GM19099 (cell line): ENCODE data around the gene B3GNT7.

Experiments used
- POLR2A ChIP-seq: IDR thresholded peaks from 3 replicates; pipeline ENCODE4 v1.6.1; 2011; ENCODE audit warnings: low read depth; ENCODE audit not compliant: insufficient read length; ENCODE audit errors: extremely low read depth

The B3GNT7 gene

DNA sequence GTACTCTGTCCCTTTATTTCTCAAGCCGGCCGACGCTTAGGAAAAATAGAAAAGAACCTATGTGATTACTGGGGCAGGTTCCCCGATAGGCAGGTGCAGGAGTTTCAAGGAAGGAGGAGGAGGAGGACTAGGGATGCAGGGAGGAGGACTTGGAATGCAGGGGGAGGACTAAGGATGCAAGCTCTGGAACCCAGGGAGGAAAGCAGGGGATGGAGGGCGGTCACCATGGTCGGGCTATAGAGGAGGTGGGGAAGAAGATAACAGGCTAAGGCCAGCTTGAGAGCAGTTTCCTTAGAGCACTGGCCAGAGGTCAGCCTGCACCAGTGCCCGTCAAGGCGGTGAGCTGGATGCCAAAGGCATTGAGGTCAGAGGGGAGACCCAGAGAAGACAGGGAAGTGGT is 18.7 kb upstream of the B3GNT7 start:
- TF ChIP-seq POLR2A: no peak

DNA sequence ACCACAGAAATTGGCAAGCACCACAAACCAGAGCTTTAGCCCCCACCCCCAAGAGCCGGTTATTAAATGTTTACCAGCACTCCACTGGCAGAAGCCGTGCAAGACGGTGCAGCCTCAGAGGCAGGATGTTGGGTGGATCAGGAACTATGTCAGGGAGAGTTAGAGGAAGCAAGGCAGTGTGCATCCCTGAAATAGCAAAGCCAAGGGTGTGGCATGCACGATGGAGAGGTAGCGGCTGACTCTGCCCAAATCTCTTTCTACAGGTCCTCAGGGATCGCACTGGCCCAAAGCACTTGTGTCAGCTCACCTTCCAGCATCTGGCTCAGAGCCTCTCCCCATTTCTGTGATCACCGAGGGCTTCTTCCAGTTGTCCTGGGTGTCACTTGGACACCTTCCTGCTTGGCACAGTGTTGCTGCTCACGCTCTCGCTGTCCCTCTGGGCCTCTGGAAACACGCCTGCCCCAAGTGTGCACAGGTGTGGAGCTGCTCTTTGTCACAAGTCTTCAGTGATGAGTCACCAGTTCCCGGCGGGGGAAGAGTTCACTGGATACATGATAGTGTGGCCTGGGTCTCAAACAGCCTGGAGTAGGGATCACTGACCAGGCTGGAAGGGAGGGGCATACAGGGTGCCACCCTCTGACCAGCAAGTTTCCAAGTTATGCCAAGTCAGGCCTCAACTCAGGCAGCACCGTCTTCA is 17.3 kb upstream of the B3GNT7 start:
- TF ChIP-seq POLR2A: no peak

DNA sequence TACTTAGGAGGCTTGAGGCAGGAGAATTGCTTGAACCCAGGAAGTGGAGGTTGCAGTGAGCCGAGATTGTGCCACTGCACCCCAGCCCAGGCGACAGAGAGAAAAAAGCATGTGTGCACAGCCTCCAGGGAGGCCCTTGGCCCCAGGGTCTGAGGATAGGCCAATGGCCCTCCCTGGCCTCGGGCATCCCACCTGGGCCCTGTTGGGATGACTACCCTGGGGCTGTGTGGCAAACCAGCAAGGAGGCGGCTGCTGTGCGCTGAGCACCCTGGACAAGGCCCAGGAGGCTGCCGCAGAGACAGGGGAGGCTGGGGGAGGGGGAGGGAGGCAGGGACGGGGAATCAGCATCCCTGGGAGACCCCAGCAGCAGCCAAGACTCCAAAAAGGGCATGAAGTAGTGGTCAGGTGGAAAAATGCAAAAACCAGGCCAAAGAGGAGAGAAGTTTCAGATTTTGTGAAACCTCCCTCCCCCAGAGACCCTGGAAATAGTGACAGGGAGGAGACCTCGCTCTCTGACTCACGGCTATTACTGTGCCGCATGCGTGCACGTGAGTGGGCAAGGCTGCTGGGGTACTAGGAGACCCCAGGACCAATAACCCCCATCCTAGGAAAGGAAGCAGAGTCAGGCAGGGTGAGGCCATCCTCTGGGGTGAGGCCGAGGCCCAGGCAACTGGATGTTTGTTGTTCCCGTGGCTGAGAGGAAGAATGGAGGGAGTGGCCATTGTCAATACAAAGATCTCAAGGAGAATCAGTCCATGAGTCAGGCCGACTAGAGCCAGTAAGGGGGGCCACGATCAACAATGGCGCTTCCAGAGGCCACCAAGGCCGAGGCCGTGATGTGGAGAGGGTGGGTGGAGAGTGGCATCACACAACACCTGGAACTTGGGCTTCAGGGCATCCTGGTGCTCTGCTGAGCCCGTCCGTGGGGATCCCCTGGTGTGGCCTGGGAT is 16.0 kb upstream of the B3GNT7 start:
- TF ChIP-seq POLR2A: no peak

DNA sequence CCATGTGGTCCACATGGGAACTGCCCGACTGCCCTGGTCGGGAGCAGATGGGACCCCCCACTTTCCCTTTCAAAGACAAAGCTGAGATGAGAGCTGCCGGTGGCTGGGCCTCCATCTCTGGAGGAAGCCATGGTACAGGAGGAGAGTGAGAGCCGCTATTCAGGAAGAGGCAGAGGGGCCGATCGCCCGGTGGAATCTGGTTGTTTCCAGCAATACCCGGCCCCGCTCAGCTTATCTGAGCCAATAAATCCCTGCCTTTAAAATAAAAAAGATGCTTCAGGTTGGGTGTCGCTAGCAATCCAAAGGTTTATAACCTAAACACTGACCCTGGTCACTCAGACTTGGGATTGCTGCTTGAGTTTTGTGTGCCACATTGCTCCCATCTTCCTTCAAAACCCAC is 15.2 kb upstream of the B3GNT7 start:
- TF ChIP-seq POLR2A: no peak

DNA sequence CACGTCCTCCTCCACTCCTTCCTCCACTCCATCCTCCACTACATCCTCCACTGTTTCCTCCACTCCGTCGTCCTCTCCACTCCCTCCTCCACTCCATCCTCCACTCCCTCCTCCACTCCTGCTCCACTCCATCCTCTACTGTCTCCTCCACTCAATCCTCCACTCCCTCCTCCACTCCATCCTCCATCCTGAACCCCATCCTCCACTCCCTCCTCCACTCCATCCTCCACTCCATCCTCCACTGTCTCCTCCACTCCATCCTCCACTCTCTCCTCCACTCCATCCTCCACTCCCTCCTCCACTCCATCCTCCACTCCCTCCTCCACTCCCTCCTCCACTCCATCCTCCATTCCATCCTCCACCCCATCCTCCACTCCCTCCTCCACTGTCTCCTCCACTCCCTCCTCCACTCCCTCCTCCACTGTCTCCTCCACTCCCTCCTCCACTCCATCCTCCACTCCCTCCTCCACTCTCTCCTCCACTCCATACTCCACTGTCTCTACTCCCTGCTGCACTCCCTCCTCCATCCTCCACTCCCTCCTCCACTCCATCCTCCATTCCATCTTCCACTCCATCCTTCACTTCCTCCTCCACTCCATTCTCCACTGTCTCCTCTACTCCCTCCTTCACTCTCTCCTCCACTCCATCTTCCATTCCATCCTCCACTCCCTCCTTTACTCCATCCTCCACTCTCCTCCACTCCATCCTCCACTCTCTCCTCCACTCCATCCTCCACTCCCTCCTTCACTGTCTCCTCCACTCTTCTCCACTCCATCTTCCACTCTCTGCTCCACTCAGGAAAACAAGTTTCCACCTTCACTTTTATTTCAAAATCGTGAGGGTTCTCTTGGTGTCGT is 14.3 kb upstream of the B3GNT7 start:
- TF ChIP-seq POLR2A: no peak

DNA sequence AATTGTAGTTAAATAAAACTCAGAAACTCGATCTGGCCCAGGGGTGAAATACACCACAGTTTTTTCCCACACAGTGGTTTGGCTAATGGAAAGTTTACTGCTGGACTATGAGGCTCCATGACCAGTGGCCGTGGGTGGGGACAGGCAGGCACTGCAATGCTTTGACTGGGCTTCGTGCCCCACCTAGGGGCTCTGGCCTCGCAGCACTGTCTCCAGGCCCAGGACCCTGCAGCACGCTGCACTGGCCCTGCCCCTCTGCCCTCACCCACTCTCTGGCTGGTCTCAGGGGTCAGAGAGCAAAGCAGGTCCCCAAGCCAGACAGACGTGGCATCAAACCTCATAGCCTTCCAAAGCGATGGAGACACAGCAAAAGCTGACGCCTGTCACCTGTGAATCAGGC is 13.4 kb upstream of the B3GNT7 start:
- TF ChIP-seq POLR2A: no peak

DNA sequence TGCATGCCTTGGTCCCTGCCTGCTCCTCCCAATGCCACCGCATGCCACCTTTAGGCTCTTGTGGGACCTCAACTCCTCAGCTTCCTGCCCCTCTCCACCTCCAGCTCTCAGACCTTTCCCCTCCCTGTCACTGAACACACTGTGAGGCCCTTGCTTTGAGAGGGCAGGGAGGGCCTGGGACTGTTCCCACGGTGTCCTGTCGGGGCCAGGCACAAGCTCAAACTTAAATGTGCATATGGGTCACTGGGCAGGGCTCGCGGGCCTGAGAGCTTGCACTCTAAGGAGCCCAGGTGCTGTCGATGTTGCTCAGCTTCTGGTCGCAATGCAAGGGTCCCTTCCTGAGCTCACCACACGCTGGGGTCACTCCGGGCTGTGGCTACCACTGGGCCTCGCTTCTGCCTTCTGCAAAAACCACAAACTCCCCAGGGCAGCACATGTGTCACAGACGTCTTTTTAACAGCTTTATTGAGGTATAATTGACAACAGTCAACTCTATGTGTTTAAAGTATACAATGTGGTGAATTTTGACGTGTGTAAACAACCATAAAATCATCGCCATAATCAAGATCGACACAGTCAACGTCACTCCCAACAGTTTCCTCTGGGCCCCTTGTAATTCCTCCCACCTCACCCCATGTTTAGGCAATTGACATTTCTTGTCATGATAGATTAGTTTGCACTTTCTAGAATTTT is 11.9 kb upstream of the B3GNT7 start:
- peak; percentile 9 for TF ChIP-seq POLR2A

DNA sequence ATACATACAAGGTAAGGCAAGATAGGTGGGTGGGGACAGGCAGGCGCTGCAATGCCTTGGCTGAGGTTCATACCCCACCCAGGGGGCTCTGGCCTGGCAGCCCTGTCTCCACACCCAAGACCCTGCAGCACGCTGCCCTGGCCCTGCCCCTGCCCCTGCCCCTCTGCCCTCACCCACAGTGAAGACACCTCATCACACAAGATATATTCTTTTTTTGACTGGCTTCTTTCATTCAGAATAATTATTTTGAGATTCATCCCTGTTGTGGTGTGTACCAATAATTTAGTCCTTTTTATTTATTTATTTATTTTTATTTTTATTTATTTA is 11.4 kb upstream of the B3GNT7 start:
- TF ChIP-seq POLR2A: no peak

DNA sequence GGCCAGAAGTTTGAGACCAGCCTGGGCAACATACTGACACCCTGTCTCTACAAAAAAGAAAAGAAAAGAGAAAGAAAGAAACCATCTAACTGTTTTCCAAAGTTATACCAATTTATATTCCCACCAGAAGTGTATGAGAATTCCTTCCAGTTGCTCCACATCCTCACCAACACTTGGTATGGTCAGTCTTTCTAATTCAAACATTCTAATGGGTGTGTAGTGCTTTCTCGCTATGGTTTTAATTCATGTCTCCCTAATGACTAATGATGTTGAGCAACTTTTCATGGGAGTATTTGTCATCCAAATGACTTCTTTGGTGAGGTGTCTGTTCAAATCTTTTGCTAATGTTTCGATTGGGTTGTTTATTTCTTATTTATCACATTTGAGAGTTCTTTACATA is 10.5 kb upstream of the B3GNT7 start:
- no peak for TF ChIP-seq POLR2A

DNA sequence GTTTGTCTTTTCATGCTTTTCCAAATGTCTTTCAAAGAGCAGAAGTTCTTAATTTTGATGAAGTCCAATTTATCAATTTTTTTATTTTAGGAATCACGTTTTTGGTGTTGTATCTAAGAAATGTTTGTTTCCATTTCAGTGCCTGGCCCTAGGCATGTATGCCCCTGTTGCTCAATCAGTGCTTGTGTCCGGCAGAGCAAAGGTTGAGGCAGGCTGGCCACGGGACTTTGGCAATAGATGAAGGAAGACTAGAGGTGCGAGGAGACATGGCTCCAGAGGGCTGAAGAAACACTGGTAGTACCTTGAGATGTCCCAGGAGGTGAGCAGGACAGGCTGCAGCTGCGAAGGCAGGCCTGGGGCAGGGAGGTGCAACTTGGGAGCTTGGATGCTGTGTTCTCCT is 10.1 kb upstream of the B3GNT7 start:
- no peak for TF ChIP-seq POLR2A

DNA sequence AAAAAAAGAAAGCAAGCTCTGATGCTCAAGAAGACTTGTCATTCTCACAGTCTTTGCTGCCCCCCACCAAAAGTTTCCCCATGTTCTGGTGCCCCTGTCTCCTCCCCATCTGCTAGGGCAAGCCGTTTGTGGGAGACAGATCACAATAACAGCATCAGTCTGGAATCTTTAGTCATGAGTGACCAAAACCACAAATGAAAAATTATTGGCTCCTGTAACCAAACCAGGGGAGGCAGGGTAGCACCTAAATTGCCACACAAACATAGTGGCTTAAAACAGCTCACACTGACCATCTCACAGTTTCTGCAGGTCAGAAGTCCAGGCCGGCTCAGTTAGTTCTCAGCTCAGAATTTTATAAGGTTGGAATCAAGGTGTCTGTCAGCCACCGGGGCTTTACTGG is 9.1 kb upstream of the B3GNT7 start:
- no peak for TF ChIP-seq POLR2A

DNA sequence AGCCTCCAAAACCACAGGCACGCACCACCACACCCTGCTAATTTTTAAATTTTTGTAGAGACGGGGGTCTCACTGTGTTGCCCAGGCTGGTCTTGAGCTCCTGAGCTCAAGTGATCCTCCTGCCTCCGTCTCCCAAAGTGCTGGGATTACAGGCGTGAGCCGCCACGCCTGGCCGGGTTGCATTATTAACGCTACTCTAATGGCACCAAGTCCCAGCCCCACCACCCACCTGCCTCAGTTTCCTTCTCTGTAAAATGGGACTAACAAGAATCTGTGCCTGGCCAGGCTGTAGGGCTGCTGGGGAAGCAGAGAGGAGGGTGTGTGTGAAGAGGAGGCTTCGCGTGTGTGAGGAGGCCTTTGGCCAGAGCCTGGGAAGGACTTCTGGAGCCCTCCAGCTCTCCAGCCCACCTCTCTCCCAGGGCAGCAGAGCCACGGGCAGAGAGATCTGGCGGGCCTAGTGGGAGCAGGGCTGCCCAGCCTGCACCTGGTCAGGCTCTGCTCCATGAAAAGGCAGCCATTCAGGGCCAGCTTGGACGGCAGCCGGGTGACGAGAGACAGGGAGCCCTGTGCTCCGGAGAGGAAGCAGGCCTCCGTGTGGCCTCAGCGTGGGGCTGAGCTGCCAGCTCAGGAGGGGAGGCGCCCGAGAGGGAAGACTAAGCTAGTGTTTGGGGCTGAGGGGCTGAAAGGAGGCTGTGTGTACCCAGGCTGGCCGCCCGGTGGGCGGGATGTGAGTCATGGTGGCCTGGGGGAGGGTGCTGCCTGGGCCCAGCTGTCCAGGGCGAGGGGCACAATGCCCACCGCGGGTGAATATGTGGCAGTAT is 7.4 kb upstream of the B3GNT7 start:
- TF ChIP-seq POLR2A: no peak

DNA sequence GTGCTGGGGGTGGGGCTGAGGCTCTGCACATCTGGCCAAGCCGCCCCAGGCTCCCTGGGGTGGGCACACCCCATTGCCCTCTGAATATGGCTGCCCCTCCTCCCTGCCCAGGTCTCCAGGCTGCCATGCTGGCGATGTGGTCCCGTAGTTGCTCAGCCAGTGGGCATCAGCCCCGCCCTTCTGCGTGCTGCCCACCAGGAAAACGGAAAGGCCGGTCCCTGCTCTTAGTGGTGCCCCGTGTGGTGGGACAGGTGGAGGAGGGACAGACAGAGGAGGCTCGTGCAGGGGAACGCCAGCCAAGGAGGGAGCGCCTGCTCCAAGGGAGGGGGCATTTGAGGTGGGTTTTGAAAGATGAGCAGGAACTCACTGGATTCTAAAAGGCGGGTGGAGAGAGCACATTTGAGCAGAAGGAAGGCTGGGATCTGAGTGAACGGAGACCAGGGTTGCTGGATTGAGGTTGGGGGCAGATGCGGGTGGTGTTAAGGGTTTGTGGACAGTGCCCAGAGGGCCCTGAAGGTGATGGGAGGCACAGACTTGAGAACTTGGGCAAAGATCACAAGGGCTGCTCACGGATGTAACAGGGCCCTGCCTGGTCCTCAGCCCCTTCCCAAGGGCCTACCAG is 6.7 kb upstream of the B3GNT7 start:
- no peak for TF ChIP-seq POLR2A

DNA sequence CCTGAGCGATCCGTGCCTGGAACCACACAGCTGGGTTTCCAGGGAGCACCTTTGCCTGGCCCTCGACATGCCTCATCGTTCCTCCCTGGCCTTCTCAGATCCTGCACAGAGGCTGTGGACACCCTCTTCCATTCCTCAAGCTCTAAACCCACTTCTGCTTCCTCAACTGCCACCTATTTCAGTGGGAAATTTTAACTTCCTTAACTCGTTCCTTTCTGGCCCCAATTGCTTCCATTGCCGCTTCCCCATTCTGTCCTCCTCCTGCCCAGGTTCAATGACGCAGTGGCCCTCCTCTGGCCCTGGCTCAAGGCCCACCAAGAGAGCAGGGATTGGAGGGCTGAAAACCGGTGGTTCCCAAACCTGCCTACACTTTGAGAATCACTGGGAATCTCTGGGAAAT is 4.8 kb upstream of the B3GNT7 start:
- TF ChIP-seq POLR2A: no peak
